ENCODE data around the gene RNF43.

The RNF43 gene

DNA sequence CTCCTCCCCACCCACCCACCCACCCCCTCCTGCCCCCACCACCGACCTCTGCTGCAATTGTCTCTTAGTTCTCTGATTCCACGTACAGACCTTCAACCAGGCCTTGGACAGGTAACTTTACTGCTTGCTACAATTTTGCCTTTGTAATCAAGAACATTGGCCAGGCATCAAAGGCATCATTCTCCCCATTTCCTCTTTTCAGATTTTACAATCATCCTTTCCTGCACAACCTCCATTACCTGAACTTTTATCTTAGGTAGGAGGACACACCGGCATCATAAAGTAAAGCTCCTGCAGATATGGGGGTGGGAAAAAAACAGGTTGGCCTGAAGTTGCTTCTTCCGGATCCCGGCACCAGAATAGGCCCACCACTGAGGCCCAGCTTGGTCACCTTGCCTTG, 39.7 kb downstream of the RNF43 start:
- no peak for DNase-seq (ENCODE audit: low read depth)
- no peak overlapping the region for H3K4me3 ChIP-seq (ENCODE audit: low read depth, low read length)
- TF ChIP-seq, protein P1, sequence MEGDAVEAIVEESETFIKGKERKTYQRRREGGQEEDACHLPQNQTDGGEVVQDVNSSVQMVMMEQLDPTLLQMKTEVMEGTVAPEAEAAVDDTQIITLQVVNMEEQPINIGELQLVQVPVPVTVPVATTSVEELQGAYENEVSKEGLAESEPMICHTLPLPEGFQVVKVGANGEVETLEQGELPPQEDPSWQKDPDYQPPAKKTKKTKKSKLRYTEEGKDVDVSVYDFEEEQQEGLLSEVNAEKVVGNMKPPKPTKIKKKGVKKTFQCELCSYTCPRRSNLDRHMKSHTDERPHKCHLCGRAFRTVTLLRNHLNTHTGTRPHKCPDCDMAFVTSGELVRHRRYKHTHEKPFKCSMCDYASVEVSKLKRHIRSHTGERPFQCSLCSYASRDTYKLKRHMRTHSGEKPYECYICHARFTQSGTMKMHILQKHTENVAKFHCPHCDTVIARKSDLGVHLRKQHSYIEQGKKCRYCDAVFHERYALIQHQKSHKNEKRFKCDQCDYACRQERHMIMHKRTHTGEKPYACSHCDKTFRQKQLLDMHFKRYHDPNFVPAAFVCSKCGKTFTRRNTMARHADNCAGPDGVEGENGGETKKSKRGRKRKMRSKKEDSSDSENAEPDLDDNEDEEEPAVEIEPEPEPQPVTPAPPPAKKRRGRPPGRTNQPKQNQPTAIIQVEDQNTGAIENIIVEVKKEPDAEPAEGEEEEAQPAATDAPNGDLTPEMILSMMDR (conservative IDR thresholded peaks at IDR 0.05; ENCODE audit: low read depth, low read length): no peak

DNA sequence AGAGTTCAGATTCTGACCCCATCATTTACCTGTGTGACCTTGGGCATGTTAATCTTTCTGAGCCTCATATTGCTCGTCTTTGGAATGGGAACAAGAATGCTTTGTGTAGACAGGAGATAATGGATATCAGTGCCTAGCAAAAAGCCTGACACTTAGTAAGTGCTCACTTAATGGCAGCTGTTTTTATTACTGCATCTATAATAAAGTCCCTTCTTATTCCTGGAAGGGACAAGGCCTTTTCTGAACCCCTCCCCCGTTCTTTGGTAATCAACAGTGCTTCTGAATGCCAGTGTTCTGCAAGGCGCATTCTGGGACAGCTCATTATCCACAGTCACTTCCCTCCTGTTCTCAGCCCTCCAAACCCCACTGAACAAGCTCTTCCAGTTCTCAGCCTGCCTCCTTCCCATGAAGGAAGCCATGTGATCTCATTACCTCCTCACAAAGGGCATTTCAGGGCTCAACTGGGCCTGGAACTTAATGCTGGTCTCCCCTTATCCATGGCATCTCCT, 40.2 kb downstream of the RNF43 start:
- TF ChIP-seq, protein P1 (conservative IDR thresholded peaks at IDR 0.05; ENCODE audit: low read depth, low read length): no peak
- no peak for DNase-seq (ENCODE audit: low read depth)
- no peak overlapping the region for H3K4me3 ChIP-seq (ENCODE audit: low read depth, low read length)

DNA sequence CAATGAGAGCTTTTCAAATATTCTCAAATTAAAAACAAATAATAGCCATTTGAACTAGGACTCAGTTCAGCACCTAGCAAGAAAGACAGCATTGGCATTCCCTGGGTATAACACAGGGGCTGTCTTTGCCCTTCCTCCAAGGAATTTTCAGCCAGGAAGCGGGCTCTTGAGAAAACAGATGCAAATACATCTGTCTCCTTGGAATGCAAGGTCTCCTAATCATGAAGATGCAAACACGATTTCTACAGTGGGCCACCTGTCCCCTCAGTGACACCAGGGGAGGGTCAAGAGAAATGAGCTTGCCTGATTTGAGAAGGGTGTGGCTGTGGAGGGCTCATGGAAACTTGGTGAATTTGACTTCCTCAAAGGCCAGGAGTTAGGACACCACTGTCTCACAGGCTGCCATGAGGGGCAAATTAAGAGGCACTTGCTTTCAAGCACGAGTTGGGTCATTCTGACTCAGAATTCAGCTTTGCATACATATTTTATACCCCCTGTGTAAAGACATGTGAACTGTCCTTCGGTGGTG, 40.8 kb downstream of the RNF43 start:
- no peak overlapping the region for H3K4me3 ChIP-seq (ENCODE audit: low read depth, low read length)
- TF ChIP-seq, protein P1 (conservative IDR thresholded peaks at IDR 0.05; ENCODE audit: low read depth, low read length): no peak
- no peak for DNase-seq (ENCODE audit: low read depth)

DNA sequence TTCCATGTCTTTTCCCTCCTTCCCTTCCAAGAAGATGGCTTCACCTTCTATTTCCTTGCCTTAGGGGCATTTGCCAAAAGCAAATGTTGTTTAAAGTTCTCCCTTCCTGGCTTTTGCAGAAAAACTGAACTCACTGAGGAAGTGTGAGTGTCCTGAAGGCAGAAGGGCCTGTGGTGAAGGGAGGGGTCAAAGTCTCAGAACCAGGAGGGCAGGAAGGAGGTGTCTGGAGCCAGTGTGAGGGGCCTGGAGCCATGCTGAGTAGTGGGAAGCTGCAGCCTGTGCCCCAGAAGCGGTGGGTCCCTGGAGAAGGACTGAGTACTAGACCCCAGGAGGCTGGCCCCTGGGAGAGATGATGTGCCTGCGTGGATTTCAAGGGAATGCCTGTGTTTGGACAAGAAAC, 41.5 kb downstream of the RNF43 start:
- TF ChIP-seq, protein P1 (conservative IDR thresholded peaks at IDR 0.05; ENCODE audit: low read depth, low read length): no peak
- no peak overlapping the region for H3K4me3 ChIP-seq (ENCODE audit: low read depth, low read length)
- DNase-seq (ENCODE audit: low read depth): no peak

DNA sequence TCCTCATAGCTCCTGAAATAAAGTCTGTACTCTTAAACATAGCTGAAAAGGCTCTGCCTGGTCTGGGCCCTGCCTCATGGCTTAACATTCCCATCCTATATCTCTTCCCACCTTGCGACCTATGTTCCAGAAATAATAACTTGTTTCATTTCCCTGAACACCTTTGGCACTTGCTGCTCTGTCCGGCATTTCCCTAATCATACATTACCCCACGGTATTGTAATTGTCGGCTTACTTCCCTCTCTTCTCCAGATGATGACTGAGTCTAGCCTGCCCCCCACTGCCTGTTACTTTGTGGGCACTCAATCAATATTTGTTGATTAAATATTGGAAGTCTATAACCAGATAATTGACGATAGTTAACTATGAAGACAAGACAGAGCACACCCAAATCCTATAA, 42.1 kb downstream of the RNF43 start:
- no peak overlapping the region for H3K4me3 ChIP-seq (ENCODE audit: low read depth, low read length)
- TF ChIP-seq, protein P1 (conservative IDR thresholded peaks at IDR 0.05; ENCODE audit: low read depth, low read length): no peak
- DNase-seq (ENCODE audit: low read depth): no peak

DNA sequence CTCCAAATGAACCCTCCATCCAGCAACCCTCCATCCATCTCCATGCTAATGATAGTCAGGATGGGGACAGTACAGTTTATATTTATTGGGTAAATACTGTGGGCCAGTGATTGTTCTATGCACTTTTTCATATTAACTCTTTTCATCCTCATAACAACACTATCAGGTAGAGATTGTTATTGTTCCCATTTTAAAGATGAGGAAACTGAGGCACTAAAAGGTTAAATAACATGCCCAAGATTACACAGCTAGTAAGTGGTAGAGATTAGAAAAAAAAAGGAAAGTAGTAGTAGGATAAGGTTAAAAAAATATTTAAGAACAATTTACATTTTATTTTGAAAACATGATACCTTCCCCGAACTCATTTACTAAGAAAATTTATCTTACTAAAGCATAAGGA, 43.4 kb downstream of the RNF43 start:
- TF ChIP-seq, protein P1 (conservative IDR thresholded peaks at IDR 0.05; ENCODE audit: low read depth, low read length): no peak
- DNase-seq (ENCODE audit: low read depth): no peak
- no peak overlapping the region for H3K4me3 ChIP-seq (ENCODE audit: low read depth, low read length)

DNA sequence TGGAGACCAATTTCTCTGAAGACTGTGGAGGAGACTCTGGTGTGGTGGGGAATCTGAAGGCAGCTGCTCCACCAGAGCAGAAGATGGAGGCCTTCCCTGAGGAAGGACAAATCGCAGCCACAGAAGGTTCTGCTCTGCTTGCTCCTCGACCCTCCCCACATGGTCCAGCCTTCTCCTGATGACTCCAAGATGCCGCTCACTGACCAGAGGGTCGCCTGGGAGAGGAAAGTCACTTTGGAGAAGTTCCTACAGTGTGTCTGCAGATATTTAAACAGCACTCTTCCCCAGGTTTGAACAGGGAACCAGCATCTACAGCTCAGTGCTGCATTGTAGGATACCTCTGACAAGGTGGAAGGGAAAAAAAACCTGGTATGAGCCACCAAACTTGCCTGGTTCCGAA, 44.3 kb downstream of the RNF43 start:
- TF ChIP-seq, protein P1 (conservative IDR thresholded peaks at IDR 0.05; ENCODE audit: low read depth, low read length): no peak
- H3K4me3 ChIP-seq (ENCODE audit: low read depth, low read length): no peak overlapping the region
- no peak for DNase-seq (ENCODE audit: low read depth)
